ENCODE measurements around the gene TJP2. TPM values are rescaled to one million over a fixed set of nuclear protein-coding genes. Genes with fewer than 3 reads are reported as not detected.
A peak's percentile ranks its signal among the peaks of the same experiment; 100 is the strongest.

Gene TJP2
- total RNA-seq, 1 experiment from 2014 or later, result 106 TPM

GRCh38 chr9:69292078-69292477 is 118.0 kb downstream of the TJP2 start:
- ATAC-seq, result no peak
- Histone ChIP-seq H3K27me3 (ENCODE audit: low read length) (peaks cover 7% of the 10 kb centered on the region; the same call in 1 of the 2 replicates), H3K36me3 (ENCODE audit: low read depth, low read length) (no peaks in the 10 kb centered on the region), H4K20me1 (ENCODE audit: low read length) (no peaks in the 10 kb centered on the region), H3K4me3 (ENCODE audit: low read length) (no peak overlapping the region), H3K9me3 (ENCODE audit: low read length) (no peaks in the 10 kb centered on the region), H3K9ac (ENCODE audit: low read length) (no peak overlapping the region), H3K9me2 (replicated peaks; ENCODE audit: low read length) (no peaks in the 10 kb centered on the region), H3K4me2 (ENCODE audit: low read length) (no peak overlapping the region), H3K79me2 (ENCODE audit: low read length) (no peaks in the 10 kb centered on the region), H3F3A (ENCODE audit: low read length, unreplicated experiment) (no peaks in the 10 kb centered on the region), H2AFZ (ENCODE audit: low read length) (no peak overlapping the region), H3K27ac (ENCODE audit: low read length) (no peak overlapping the region), H3K4me1 (ENCODE audit: insufficient read depth, low read length) (no peaks in the 10 kb centered on the region)
- CTCF ChIA-PET, result no interaction called here
- TF ChIP-seq, protein P1, sequence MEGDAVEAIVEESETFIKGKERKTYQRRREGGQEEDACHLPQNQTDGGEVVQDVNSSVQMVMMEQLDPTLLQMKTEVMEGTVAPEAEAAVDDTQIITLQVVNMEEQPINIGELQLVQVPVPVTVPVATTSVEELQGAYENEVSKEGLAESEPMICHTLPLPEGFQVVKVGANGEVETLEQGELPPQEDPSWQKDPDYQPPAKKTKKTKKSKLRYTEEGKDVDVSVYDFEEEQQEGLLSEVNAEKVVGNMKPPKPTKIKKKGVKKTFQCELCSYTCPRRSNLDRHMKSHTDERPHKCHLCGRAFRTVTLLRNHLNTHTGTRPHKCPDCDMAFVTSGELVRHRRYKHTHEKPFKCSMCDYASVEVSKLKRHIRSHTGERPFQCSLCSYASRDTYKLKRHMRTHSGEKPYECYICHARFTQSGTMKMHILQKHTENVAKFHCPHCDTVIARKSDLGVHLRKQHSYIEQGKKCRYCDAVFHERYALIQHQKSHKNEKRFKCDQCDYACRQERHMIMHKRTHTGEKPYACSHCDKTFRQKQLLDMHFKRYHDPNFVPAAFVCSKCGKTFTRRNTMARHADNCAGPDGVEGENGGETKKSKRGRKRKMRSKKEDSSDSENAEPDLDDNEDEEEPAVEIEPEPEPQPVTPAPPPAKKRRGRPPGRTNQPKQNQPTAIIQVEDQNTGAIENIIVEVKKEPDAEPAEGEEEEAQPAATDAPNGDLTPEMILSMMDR (conservative IDR thresholded peaks at IDR 0.05; ENCODE audit: low read depth, low read length), result peak; percentile 25
- no peak for TF ChIP-seq EZH2 (IDR thresholded peaks at IDR 0.05; ENCODE audit: low read length, unreplicated experiment)
- no peak for TF ChIP-seq EZH2phosphoT487 (IDR thresholded peaks at IDR 0.05; ENCODE audit: borderline replicate concordance, low read length)
- DNase-seq, result no peak
- BruUV-seq (replicated peaks), result no TSS peak
- intact Hi-C loops (cut with micrococcal nuclease), result no loop called here
- POLR2A ChIA-PET (ENCODE audit: unreplicated experiment), result no interaction called here

DNA sequence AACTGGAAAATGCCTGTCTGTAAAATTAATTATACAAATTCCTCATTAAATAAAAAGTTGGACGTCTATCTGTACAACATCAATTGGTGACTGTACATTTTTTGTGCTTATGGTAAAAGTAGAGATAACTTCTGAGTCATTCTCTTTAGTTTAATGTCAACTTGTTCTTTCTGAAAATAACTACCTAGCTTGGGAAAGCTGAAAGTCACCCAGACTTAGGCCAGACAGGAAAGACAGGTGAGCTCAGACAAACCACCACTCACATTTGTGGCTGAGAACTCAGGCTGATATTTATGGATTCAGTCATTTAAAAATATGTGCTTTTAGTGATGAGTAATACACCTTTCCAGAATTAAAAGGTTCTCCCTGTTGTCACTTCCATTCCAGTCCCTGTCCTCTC is 119.1 kb downstream of the TJP2 start:
- BruUV-seq (replicated peaks), result no TSS peak
- Histone ChIP-seq H2AFZ (ENCODE audit: low read length) (no peak overlapping the region), H3K27me3 (ENCODE audit: low read length) (peaks cover 4% of the 10 kb centered on the region; the same call in 1 of the 2 replicates), H3K9ac (ENCODE audit: low read length) (no peak overlapping the region), H3K4me1 (ENCODE audit: insufficient read depth, low read length) (no peaks in the 10 kb centered on the region), H3K27ac (ENCODE audit: low read length) (no peak overlapping the region), H3K4me2 (ENCODE audit: low read length) (no peak overlapping the region), H3K9me3 (ENCODE audit: low read length) (no peaks in the 10 kb centered on the region), H4K20me1 (ENCODE audit: low read length) (no peaks in the 10 kb centered on the region), H3K36me3 (ENCODE audit: low read depth, low read length) (no peaks in the 10 kb centered on the region), H3K9me2 (replicated peaks; ENCODE audit: low read length) (no peaks in the 10 kb centered on the region), H3K79me2 (ENCODE audit: low read length) (no peaks in the 10 kb centered on the region), H3F3A (ENCODE audit: low read length, unreplicated experiment) (no peaks in the 10 kb centered on the region), H3K4me3 (ENCODE audit: low read length) (no peak overlapping the region)
- no peak for ATAC-seq
- intact Hi-C loops (cut with micrococcal nuclease), result no loop called here
- POLR2A ChIA-PET (ENCODE audit: unreplicated experiment), result no interaction called here
- CTCF ChIA-PET, result no interaction called here
- TF ChIP-seq EZH2 (IDR thresholded peaks at IDR 0.05; ENCODE audit: low read length, unreplicated experiment) (no peak), EZH2phosphoT487 (IDR thresholded peaks at IDR 0.05; ENCODE audit: borderline replicate concordance, low read length) (no peak)
- TF ChIP-seq, protein P1 (conservative IDR thresholded peaks at IDR 0.05; ENCODE audit: low read depth, low read length), result no peak
- DNase-seq, result peak; percentile 53

GRCh38 chr9:69295872-69296552 is 121.9 kb downstream of the TJP2 start:
- no peak overlapping the region for H2AFZ ChIP-seq (ENCODE audit: low read length)
- POLR2A ChIA-PET (ENCODE audit: unreplicated experiment), result no interaction called here
- no peak for ATAC-seq

More at GRCh38 chr9:69295872-69296552, 121.9 kb downstream of the TJP2 start:
- Histone ChIP-seq H3K27ac (ENCODE audit: low read length) (no peak overlapping the region), H3K9me3 (ENCODE audit: low read length) (no peaks in the 10 kb centered on the region), H3K79me2 (ENCODE audit: low read length) (no peaks in the 10 kb centered on the region), H4K20me1 (ENCODE audit: low read length) (no peaks in the 10 kb centered on the region), H3K4me2 (ENCODE audit: low read length) (no peak overlapping the region), H3K4me3 (ENCODE audit: low read length) (no peak overlapping the region), H3K9ac (ENCODE audit: low read length) (no peak overlapping the region), H3K36me3 (ENCODE audit: low read depth, low read length) (no peaks in the 10 kb centered on the region), H3K9me2 (replicated peaks; ENCODE audit: low read length) (no peaks in the 10 kb centered on the region), H3K27me3 (ENCODE audit: low read length) (no peaks in the 10 kb centered on the region), H3K4me1 (ENCODE audit: insufficient read depth, low read length) (no peaks in the 10 kb centered on the region), H3F3A (ENCODE audit: low read length, unreplicated experiment) (no peaks in the 10 kb centered on the region)
- TF ChIP-seq, protein P1 (conservative IDR thresholded peaks at IDR 0.05; ENCODE audit: low read depth, low read length), result no peak
- TF ChIP-seq EZH2 (IDR thresholded peaks at IDR 0.05; ENCODE audit: low read length, unreplicated experiment) (no peak), EZH2phosphoT487 (IDR thresholded peaks at IDR 0.05; ENCODE audit: borderline replicate concordance, low read length) (no peak)
- no peak for DNase-seq
- CTCF ChIA-PET, result no interaction called here
- intact Hi-C loops (cut with micrococcal nuclease), result no loop called here
- BruUV-seq (replicated peaks), result no TSS peak

Data from PC-3 (cell line).